ENCODE results near the gene MOB3B.
"Not testable (repeated sequence)": the region's sequence is repeated elsewhere in the genome, so short reads cannot be mapped to it uniquely, and the experiment has no call there.

The MOB3B gene

GRCh38 chr9:27514551-27514950, 15.1 kb downstream of the MOB3B start:
- no peak for DNase-seq (ENCODE audit: low read depth)

- no peak for DNase-seq (ENCODE audit: low read depth)
Measured at GRCh38 chr9:27511771-27512170, 17.8 kb downstream of the MOB3B start.

DNA sequence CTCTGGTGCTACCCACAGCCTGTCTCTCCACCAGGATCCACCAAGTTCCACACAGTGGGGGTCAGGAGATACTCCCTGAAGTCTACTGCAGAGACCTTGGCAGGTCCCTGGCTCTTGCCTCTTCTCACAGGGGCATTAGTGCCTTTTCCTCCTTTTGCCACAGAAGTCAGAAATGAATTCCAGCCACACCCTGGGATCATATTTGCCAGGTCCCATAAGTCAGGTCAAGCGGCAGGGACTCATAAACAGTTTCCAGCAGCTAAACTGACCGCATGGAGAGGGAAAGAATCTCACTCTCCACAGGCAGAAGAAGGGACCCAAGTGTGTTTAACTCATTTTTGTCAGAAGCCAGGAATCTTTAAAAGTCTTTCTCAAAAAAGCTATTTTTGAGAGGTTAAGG, 18.8 kb downstream of the MOB3B start:
- no peak for DNase-seq (ENCODE audit: low read depth)

DNA sequence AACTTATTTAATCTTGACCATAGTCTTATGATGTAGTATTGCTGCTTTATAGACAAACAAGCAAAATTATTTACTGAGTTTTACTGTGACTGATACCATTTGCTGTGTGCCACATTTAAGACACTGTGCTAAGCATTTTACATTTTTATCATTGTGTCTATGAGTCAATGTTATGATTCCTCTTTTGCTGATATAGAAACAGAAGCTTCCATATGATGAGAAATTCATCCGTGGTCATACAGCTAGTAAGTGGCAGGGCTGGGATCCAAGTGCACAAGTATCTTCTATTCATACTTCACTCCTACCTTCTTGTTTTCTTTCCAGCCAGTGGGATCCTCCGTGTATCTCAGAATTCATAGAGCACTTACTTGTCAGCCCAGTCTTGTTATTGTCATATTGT, 22.6 kb downstream of the MOB3B start:
- no peak for DNase-seq (ENCODE audit: low read depth)

- DNase-seq (ENCODE audit: low read depth), result no peak
Measured at GRCh38 chr9:27505744-27506161, 23.9 kb downstream of the MOB3B start.

GRCh38 chr9:27504259-27504658, 25.4 kb downstream of the MOB3B start:
- no peak for DNase-seq (ENCODE audit: low read depth)

DNA sequence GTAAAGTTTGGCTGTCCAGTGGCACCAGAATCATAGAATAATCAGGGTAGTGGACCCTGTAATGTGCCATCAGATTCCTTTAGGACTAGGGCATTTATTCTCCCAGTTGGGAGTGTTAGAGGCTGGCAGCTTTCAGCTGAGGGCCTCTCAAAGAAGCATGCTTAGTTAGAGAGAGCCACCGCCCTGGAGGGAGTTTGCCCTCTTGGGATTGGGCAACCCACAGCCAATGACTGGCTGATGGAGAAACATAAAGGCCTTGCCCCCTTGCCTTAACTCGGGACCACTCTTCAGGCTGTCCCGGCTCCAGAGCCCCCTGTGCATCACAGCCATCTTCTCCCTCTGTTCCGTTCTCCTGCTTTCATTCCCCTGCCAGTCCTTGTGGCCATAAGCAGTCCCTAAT, 26.0 kb downstream of the MOB3B start:
- no peak for DNase-seq (ENCODE audit: low read depth)

- not testable (repeated sequence) for DNase-seq (ENCODE audit: low read depth)
Measured at GRCh38 chr9:27500902-27501301, 28.7 kb downstream of the MOB3B start.

DNA sequence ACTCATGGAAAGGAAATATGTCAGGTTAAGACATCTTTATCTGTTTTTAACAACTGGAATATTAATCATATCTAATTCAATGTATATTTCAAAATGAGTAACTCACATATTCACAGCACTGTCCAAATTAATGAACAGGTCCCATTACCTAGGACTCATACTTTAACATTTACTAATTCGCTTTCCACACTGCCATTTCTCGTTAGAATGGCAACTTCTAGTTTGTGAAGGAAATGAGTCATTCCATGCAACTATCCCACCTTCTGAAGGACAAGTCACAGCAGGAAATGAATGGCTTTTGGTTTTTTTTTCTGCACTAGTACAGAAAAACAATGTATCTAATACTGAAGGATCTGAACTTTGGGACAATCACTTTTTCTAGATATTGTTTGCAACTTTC, 30.2 kb downstream of the MOB3B start:
- DNase-seq (ENCODE audit: low read depth), result no peak

DNA sequence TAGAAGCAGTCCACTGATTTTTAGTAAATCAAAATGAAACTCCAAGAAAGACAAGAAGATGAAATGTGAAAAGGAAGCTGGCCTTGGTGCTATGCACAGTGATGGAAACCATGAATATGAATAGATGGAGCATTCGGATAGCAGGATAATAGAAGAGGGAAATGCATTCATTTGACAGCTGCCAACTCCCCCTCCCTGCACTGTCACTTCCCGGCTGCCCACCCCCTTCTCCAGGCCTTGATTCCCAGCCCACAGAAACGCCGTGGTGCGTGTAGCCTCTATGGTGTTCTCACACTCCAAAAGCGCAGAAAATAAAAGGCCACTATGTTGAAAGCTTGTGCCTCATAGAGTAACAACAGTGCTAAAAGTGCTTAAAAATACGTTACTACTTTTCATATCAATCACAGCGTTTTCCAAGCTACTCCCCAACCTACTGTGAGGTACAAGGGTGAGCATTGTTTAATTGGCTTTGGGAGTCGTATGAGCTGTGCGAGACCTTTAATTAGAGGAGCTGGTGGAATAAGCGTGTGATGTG, 31.7 kb downstream of the MOB3B start:
- no peak for DNase-seq (ENCODE audit: low read depth)

DNA sequence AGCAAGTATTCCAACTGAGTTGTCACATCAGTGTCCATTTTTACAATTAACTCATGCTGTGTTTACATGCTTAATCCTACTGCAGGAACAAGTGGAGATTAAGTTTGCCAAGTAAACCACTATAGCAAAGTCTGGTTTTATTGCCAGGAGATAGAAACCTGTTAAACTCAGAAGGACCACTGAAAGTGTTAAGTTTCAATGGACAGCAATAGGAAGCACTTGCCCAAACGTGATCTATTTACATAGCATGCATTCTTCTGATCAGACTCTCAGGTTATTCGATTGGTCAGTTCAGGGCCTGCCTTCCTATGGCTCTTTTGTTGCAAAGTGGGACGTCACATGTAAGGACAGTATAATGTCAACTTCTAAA, 33.5 kb downstream of the MOB3B start:
- no peak for DNase-seq (ENCODE audit: low read depth)

GRCh38 chr9:27495480-27496134, 34.0 kb downstream of the MOB3B start:
- DNase-seq (ENCODE audit: low read depth), result no peak

DNA sequence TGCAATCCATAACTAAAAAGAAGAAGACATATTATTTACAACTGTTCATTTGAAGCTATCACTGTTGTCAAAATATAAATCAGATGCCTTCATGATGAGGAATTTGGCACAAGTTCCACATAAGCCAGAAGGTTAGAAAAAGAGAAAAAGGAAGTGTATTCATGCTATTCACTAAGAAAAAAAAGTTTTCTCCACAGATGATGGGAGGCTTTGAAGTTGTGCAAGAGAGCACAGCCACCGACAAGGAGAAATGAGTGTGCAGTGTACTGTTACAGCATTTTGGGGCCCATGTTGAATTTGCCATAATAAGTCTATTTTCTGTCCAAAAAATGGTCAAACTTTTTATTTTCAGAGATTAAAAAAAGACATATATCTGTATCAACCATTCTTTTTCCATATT, 38.5 kb downstream of the MOB3B start:
- no peak for DNase-seq (ENCODE audit: low read depth)

DNA sequence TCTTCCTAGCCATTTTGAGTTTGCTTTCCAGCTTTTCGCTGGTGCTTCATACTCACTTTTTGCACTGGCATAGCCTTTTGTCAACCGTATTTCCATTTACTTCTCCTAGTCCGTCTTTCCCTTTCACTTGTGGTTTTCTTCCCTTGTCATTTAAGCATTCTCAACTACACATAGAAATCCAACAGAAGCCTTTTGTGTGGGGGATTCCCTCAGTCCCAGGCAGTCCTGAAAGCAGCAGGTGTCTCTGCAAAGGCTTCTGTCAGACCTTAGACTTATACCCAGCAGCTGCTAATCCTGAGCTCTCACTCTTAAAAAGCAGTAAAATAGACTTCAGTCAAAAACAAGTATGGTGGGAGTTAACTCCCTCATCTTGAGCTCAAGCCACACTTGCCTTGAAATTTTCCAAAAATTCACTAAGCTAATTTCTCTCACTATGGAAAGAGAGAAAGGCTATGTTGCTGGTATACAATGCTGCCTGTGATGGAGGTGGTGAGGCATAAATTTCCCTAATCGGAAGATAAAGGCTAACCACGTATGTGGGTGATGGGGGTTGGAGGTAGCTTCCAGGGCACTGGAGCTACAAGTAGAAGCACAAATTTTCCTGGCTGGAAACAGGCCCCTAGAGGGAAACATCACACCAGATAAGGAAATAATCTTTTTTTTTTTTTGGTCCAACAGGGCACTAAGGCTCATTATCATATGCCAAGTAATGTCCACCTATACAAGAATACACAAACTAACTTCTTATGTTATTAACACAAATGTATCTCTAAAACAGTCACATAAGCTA, 40.3 kb downstream of the MOB3B start:
- DNase-seq (ENCODE audit: low read depth), result no peak

- DNase-seq (ENCODE audit: low read depth), result no peak
Measured at GRCh38 chr9:27487927-27488326, 41.7 kb downstream of the MOB3B start.

DNA sequence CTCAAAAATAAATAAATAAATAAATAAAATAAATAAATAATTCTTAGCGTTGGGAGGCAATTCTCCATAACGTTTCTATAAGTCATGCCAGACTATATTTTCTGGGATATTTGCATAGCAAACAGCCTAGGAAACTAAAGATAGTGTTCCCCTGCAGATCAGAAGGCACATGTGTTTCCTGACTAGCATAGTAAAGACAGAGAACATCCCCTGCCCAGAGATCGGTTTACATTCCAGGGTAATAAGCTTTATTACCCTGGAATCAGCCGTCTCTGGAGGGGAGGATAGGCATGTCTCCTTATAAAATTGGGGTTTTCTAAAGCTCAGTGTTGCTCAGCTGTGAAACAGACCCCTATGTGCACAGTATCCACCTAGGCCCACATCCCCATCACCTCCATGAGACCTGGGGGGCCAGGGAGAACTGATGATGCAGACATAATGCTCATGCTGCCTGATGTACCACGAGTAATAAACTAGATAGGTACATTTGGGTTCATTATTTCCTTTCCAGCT, 42.4 kb downstream of the MOB3B start:
- no peak for DNase-seq (ENCODE audit: low read depth)

GRCh38 chr9:27485158-27485557, 44.5 kb downstream of the MOB3B start:
- no peak for DNase-seq (ENCODE audit: low read depth)

DNA sequence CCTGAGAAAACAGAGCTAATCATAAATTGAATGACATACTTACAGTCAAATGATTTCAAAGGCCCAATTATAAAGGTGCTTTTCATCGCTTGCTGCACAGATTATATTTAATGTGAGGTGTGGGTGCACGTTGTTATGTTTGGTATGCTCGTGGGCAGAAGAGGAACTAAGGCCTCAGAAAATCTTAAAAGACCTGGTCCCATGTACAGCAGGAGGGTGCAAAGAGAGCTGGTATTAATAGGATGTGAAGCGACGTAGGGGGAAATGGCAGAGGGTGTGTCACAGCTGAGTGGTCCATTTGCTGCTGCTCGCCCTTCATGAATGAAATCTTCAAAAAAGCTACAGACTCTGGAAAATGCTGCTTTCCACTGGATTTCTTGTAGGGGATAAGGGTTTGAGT, 46.0 kb downstream of the MOB3B start:
- DNase-seq (ENCODE audit: low read depth), result no peak

- no peak for DNase-seq (ENCODE audit: low read depth)
Measured at GRCh38 chr9:27482709-27483108, 46.9 kb downstream of the MOB3B start.

DNA sequence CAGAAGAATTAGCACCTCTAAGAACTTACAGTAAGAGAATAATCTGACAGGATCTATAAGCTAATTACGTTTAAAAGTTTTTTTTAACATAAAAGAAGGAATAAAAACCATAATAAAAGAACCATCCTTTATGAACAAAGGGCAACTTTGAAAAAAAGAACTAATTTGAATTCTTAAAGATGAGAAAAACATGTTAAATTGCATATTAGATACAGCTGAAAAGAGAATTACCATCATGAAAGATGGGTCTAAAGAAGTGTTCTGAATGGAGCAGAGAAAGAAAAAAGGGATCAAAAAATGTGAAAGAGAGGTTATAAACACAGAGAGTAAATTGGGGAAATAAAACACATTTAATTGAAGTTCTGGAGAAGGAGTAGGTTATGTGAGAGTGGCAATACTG, 51.3 kb downstream of the MOB3B start:
- no peak for DNase-seq (ENCODE audit: low read depth)

DNA sequence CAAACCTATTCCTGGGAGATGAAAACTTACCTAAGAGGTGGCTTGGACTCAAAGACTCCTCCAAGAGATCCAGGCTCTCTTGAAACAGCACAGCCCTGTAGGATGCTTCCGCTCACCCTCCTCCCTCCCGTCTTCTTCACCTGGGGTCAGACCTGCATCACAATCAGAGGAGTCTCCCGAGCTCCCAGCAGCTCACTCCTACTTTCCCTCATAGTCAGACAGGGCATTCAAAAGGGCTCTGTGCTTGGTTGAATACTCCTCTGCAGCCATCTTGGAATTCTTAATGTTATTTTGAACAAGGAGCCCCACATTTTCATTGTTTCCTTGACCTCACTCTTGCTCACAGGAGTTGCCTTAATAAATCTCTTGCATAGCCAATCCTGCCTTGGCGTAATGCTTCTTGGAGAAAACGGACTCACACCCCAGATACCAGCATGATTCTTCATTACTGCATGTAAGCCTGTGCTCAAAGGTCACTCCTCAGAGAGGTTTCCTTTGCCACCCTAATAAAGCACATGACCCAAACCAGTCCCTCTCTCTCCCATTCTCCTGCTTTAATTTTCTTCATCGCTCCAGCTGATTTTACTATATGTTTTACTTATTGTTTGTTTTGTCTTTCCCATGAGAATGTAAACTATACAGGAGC, 52.6 kb downstream of the MOB3B start:
- no peak for DNase-seq (ENCODE audit: low read depth)

DNA sequence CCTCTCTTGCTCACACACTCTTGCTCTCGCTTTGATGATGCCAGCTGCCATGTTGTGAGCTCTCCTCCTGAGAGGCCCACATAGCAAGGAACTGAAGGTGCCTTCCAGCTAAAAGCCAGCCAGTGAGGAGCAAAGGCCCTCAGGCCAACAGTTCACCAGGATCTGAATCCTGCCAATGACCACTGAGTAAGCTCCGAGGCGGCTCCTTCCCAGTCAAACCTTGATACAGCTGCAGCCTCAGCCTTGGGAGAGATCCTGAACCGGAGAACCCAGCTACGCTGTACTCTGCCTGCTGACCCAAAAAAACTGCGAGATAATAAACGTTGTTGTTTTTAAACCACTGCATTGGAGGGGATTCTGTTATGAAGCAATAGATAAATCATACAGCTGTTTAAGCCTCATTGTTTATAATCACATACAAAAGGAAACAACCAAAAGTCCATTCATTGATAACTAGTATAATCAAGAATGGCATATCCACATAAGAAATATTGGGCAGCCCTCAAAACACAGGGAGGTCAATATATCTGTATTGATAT, 54.5 kb downstream of the MOB3B start:
- DNase-seq (ENCODE audit: low read depth), result no peak

DNA sequence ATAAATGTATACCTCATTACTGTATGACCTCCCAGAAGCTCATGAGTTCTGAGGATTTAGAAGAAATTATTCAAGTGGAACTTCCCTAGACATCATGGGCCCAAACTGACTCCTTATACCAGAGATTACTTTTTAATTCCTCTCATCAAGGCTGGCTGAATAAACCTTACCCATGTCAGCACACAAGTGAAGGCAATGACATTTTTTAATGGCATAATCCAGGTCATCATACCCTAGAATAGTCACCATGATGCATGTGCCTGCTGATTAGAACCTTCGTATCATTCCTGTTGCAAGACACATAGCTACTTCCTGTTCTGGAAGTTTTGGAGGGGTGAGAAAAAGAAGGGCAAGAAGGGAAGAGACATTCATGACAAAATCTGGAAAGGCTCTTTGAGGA, 55.3 kb downstream of the MOB3B start:
- DNase-seq (ENCODE audit: low read depth), result no peak

All from activated gamma-delta T cell treated with anti-CD3 and anti-CD28 coated beads, Interleukin-2, amount 50 U/mL, for 16 hours (primary cell).